SIG-M5 treated with dmso at 0.1 percent for 504 hours (cell line): Measurements from ENCODE around the gene LRBA.

Source experiments
- DNase-seq: peaks from one replicate; lab custom pipeline; 2025; ENCODE audit not compliant: unreplicated experiment; lab: John Stamatoyannopoulos, UW

Gene LRBA

GRCh38 chr4:150336676-150337412 lies 678.2 kb downstream of the LRBA start:
- DNase-seq, result no peak

DNA sequence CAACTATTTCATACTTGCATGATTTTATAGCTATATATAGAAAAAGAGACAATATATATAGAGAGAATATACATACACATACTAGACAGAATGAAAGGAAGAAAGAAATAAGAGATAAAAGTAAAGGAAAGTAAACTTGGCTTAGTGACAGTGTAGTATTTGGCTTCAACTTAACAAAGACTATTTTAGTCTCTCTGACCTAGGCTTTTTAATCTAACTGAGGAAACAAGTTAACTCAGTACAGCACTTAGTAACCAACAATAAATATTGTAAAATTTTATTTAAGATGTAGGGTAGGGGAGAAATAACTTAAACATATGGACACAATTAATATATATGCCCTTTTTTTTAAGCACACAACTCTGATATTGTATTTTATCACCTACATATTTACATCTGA lies 682.1 kb downstream of the LRBA start:
- DNase-seq, result no peak

- DNase-seq, result no peak
Measured at GRCh38 chr4:150332086-150332485, 683.0 kb downstream of the LRBA start.

- no peak for DNase-seq
Measured at GRCh38 chr4:150329373-150329772, 685.7 kb downstream of the LRBA start.

GRCh38 chr4:150328496-150328895 lies 686.6 kb downstream of the LRBA start:
- peak; percentile 4 for DNase-seq

- DNase-seq, result no peak
Measured at GRCh38 chr4:150327262-150327780, 687.8 kb downstream of the LRBA start.

GRCh38 chr4:150325872-150326271 lies 689.2 kb downstream of the LRBA start:
- DNase-seq, result no peak

GRCh38 chr4:150323406-150324325 lies 691.4 kb downstream of the LRBA start:
- DNase-seq, result no peak

- no peak for DNase-seq
Measured at GRCh38 chr4:150322646-150323045, 692.4 kb downstream of the LRBA start.

- DNase-seq, result no peak
Measured at GRCh38 chr4:150321113-150321512, 694.0 kb downstream of the LRBA start.

DNA sequence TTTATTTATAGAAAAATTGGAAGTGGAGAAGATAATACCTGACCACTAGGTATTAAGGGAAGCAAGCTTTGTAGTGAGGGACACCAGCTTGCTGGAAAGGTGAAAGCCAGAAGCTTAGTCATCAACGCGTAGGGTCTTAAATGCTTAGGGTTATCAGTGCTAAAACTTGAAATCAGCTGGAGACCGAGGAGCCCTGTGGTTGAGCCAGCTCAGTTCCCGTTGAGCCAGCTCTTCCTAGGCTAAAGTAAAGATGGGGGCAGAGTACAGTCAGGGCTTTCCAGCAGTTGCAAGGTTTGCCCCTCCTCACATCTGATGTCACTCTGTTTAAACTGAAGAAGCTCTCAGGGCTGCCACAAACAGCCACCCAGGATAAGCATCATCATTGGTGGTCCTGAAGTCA lies 696.1 kb downstream of the LRBA start:
- no peak for DNase-seq

GRCh38 chr4:150318527-150318926 lies 696.6 kb downstream of the LRBA start:
- no peak for DNase-seq

DNA sequence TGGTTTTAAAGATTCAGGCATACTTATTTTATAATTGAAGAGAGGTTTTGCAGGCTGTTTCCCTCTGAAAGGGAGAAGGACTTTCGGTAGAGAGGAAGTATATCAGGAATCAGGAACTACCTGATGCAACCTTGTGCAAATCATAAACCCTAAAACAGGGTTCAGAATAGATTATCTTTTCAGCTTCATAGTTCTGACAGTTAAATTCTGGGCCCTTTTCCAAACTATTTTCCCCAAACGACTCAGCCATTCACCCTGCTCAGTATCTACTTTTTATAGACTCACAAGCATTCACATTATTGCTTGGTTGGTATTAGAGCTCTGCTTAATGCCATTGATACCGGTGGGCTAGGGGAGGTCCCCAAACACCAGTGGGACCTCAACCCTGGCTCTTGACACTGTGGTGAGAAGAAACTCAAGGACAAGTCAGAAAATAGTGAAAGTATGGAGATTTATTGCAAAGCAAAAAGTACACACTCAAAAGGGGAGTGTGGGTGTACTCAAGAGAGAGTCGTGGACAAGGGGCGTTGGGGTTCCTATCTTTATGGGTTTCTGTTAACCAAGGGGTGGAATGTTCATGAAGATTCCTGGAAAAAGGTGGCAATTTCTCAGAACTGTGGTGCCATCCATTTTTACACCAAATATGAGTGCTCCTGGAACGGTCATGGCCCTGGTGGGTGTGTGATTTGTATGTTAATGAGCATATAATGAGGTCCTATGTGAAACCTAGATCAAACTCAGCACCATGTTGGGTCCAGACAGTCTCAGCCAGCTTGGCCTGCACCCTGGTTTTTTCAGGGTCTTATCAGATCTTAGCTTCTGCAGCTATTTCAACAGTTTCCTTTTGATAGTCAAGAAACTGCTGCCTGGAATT lies 698.5 kb downstream of the LRBA start:
- DNase-seq, result no peak

GRCh38 chr4:150315691-150316090 lies 699.4 kb downstream of the LRBA start:
- no peak for DNase-seq

GRCh38 chr4:150315175-150315574 lies 699.9 kb downstream of the LRBA start:
- DNase-seq, result no peak

DNA sequence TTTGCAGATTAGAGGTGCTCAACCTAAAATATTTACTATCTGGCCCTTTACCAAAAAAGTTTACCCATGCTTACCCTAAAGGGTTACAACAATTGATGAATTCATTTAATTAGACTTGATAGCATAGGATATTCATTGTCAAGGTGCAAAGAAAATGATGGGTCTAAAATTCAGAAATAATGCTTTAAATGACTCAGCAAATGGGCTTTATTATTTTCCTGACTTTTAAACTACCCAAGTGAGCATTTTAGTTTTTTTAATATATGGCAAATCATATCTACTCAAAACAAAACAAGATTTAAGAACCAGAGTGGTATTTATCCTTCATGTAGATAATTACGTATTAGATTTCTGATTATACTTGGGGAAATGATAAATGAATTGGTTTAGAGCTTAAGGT lies 701.1 kb downstream of the LRBA start:
- DNase-seq, result no peak

DNA sequence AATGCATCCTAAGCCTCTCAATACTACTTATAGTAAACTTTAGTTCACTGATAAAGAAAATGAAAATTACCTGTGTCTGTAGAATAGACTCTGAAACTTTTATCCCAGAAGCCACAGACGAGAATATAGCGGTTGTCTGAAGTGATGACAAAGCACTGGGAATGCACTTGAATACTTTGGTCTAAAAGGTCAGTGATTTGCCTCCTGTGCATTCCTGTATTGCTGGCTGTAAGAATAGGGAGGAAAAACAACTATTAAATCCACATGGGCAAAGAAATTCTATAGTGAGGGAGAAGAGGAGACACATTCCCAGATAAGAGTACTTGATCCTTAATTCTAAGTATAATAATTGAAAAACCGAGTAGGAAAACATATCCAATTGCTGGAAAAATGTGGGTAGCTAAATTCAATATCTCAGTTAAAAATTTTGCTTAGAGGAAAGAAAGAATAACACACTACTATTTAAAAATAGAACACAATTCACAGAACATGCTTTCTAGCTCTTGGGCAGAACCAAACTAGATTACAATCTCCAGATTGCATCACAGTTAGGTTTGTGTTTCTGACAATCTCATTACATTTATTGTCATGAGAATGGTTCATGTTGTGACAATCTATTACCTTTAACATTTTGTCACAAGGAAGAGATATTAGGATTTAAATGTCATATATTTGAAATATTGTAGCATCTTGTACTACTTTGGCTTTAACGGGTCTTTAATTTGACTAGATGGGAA lies 704.8 kb downstream of the LRBA start:
- DNase-seq, result no peak

DNA sequence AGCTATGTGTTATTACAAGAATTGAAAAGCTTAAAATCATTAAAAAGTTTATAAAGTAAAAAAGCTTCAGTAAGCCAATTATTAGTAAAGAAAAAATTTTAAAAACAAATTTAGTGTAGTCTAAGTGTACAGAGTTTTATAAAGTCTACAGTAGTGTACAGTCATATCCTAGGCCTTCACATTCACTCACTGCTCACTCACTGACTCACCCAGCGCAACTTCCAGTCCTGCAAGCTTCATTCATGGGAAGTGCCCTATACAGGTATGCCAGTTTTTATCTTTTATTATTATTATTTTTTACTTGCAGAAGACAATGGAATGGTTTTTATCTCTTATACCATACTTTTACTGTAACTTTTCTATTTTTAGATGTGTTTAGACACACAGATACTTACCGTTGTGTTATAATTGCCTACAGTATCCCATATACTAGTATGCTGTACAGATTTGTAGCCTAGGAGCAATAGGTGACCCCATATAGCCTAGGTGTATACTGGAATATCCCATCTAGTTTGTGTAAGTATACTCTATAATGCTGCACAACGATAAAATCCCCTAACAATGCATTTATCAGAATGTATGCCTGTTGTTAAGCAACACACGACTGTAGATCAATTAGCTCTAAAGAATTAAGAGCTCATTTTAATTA lies 706.1 kb downstream of the LRBA start:
- no peak for DNase-seq

DNA sequence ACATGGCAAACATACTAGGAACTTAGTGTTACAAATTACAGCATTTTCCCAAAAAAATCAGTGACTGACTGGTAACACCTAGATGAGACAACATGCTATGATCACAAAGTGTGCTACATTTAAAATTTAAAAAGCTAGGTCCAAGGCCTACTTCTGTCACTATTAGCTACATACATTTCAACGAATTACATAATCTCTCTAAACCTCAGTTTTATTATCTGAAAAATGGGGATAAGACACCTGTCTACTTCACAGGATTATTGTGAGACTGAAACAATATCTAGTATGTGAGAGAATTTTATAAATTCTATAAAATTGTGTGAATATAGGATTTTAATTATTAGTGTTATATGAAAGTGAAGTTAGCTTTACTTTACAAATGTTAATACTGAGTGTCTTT lies 708.4 kb downstream of the LRBA start:
- DNase-seq, result no peak

- no peak for DNase-seq
Measured at GRCh38 chr4:150305995-150306394, 709.1 kb downstream of the LRBA start.
